Endothelial cell of umbilical vein (primary cell): ENCODE measurements around the gene PROX1. TPM values are rescaled to one million over a fixed set of nuclear protein-coding genes. Genes with fewer than 3 reads are reported as not detected.

Experiments
- BruUV-seq: library from RNA; stranded (reverse); fragments of 400-500 nt; replicated peaks from 2 replicates; lab custom pipeline; 2021; lab: Mats Ljungman, UMichigan
- CTCF ChIA-PET: fragments of 300-600, 350-600 bp; sonication (Branson Sonifier 250); formaldehyde crosslinking; loops from one replicate; lab custom pipeline; 2021; ENCODE audit warnings: antibody characterized with exemption, inconsistent platforms; lab: Charles Lee
- POLR2A ChIA-PET: fragments of 300-600, 350-600 bp; sonication (Branson Sonifier 250); formaldehyde crosslinking; loops from one replicate; lab custom pipeline; 2021; ENCODE audit warnings: antibody characterized with exemption, inconsistent platforms; lab: Charles Lee
- DNase-seq: peaks from one replicate; pipeline ENCODE4 v3.0.0-alpha.2; 2011; ENCODE audit warnings: low read depth, low spot score
- FAIRE-seq: peaks from 2 replicates; lab custom pipeline; 2011; peaks lifted over from hg19 to GRCh38; lab: Jason Lieb, UNC
- H2AFZ ChIP-seq: 2 replicates; pipeline ENCODE4 v1.6.0; 2012; ENCODE audit warnings: low read depth, low read length, control low read depth, inconsistent platforms
- H3K27ac ChIP-seq: 2 replicates; pipeline ENCODE4 v1.5.1; 2011; ENCODE audit warnings: low read depth, mild to moderate bottlenecking, control low read depth, low read length, moderate library complexity; ENCODE audit not compliant: insufficient read depth
- H3K27me3 ChIP-seq, 2 experiments: 2 replicates each; pipeline versions ENCODE4 v1.6.0 to v1.6.1; 2011; ENCODE audit warnings: low read length in 2 of 2, mixed read lengths in 1 of 2; ENCODE audit not compliant: control insufficient read depth in 2 of 2, insufficient read depth in 2 of 2
- H3K36me3 ChIP-seq, 2 experiments: 2 replicates in 1 of 2; 3 replicates in 1 of 2; pipeline ENCODE4 v1.5.1; 2011; ENCODE audit warnings: low read length in 2 of 2, mild to moderate bottlenecking in 1 of 2, moderate library complexity in 1 of 2; ENCODE audit not compliant: control insufficient read depth in 2 of 2, insufficient read depth in 2 of 2; ENCODE audit errors: extremely low read depth in 1 of 2
- H3K4me1 ChIP-seq: 3 replicates; pipeline ENCODE4 v1.5.1; 2011; ENCODE audit warnings: mild to moderate bottlenecking, low read length; ENCODE audit not compliant: control insufficient read depth, insufficient read depth; ENCODE audit errors: extremely low read depth
- H3K4me2 ChIP-seq: 2 replicates; pipeline ENCODE4 v1.6.1; 2011; ENCODE audit warnings: low read length, control low read depth, mixed read lengths; ENCODE audit not compliant: insufficient read depth
- H3K4me3 ChIP-seq, 3 experiments: fragments of 200-600 bp in 1 of 3; sonication (generic), shearing (Covaris generic) in 1 of 3; replicated peaks in 1 of 3; 2 replicates each; pipeline ENCODE4 v1.5.1; 2011 to 2016; ENCODE audit warnings: control low read depth in 3 of 3, low read length in 3 of 3, mild to moderate bottlenecking in 2 of 3, inconsistent platforms in 1 of 3, low read depth in 1 of 3, moderate library complexity in 1 of 3; ENCODE audit not compliant: insufficient read depth in 1 of 3
- H3K79me2 ChIP-seq: 2 replicates; pipeline ENCODE4 v1.6.0; 2012; ENCODE audit warnings: low read length, inconsistent platforms; ENCODE audit not compliant: control insufficient read depth, insufficient read depth
- H3K9ac ChIP-seq: replicated peaks from 2 replicates; pipeline ENCODE3; 2011; ENCODE audit warnings: low read length, control low read depth; ENCODE audit not compliant: insufficient read depth; ENCODE audit errors: extremely low read depth
- H3K9me1 ChIP-seq: replicated peaks from 3 replicates; pipeline ENCODE4 v1.6.0; 2011; ENCODE audit warnings: mild to moderate bottlenecking, low read length; ENCODE audit not compliant: control insufficient read depth, insufficient read depth; ENCODE audit errors: extremely low read depth
- H3K9me3 ChIP-seq: replicated peaks from 2 replicates; pipeline ENCODE4 v1.5.1; 2012; ENCODE audit warnings: low read length, inconsistent platforms; ENCODE audit not compliant: control insufficient read depth, insufficient read depth
- H4K20me1 ChIP-seq: replicated peaks from 2 replicates; pipeline ENCODE3; 2011; ENCODE audit warnings: mild to moderate bottlenecking, low read length; ENCODE audit not compliant: control insufficient read depth, insufficient read depth; ENCODE audit errors: extremely low read depth
- CTCF ChIP-seq, 2 donors: IDR thresholded peaks; 1 replicate in 1 of 2; 2 replicates in 1 of 2; pipeline ENCODE4 v1.5.1; 2011; ENCODE audit warnings: low read length in 2 of 2, mild to moderate bottlenecking in 2 of 2, moderate library complexity in 2 of 2, control low read depth in 1 of 2, inconsistent platforms in 1 of 2, low read depth in 1 of 2; ENCODE audit not compliant: insufficient read depth in 1 of 2; ENCODE audit errors: extremely low read depth in 1 of 2
- EZH2 ChIP-seq: IDR thresholded peaks from 2 replicates; pipeline ENCODE4 v1.6.1; 2012; ENCODE audit warnings: borderline replicate concordance, low read depth, mild to moderate bottlenecking, moderate library complexity, low read length, inconsistent platforms; ENCODE audit not compliant: severe bottlenecking
- FOS ChIP-seq: IDR thresholded peaks from 2 replicates; pipeline ENCODE4 v1.6.1; 2011; ENCODE audit warnings: mild to moderate bottlenecking, low read length, moderate library complexity, borderline replicate concordance; ENCODE audit not compliant: insufficient read depth
- GATA2 ChIP-seq: IDR thresholded peaks from 2 replicates; pipeline ENCODE4 v1.7.0; 2011; ENCODE audit warnings: low read depth, mild to moderate bottlenecking, moderate library complexity, mixed read lengths, low read length; ENCODE audit not compliant: insufficient read length, insufficient read depth
- JUN ChIP-seq: IDR thresholded peaks from 2 replicates; pipeline ENCODE4 v1.6.1; 2011; ENCODE audit warnings: borderline replicate concordance, low read depth; ENCODE audit not compliant: insufficient read length, insufficient read depth
- MAX ChIP-seq: IDR thresholded peaks from 2 replicates; pipeline ENCODE4 v1.6.1; 2011; ENCODE audit not compliant: insufficient read depth, insufficient read length
- MYC ChIP-seq: IDR thresholded peaks from one replicate; pipeline ENCODE4 v1.6.1; 2011; ENCODE audit warnings: mild to moderate bottlenecking, low read depth, low read length
- POLR2A ChIP-seq: IDR thresholded peaks from 2 replicates; pipeline ENCODE4 v1.6.1; 2012; ENCODE audit warnings: low read depth, mild to moderate bottlenecking, control low read depth, low read length
- POLR2AphosphoS5 ChIP-seq: IDR thresholded peaks from 2 replicates; pipeline ENCODE4 v1.6.1; 2012; ENCODE audit warnings: low read depth, mild to moderate bottlenecking, control low read depth, low read length, moderate library complexity; ENCODE audit not compliant: insufficient read depth
- dilution Hi-C: fragments of 300-500 bp; cut with MboI; formaldehyde crosslinking; loops from one replicate; pipeline ENCODE4 v1.15.0; 2019; ENCODE audit warnings: low sequenced_read_pairs; ENCODE audit not compliant: extremely low pct_ligation_motif_present
- intact Hi-C: fragments of 100-400 bp; cut with micrococcal nuclease; formaldehyde crosslinking; loops from one replicate; pipeline ENCODE4 v1.10.0; 2022
- polyA plus RNA-seq, 4 experiments: library from polyadenylated mRNA; depleted of rRNA in 3 of 4; stranded (reverse) in 3 of 4; unstranded in 1 of 4; fragments of >200 nt; gene quantifications; 2 replicates each; pipeline versions ENCODE4 v1.2.1 to v1.2.3, GENCODE V29; 2011 to 2012; ENCODE audit warnings: missing spikeins in 1 of 4
- total RNA-seq: library from RNA; stranded (reverse); gene quantifications from 2 replicates; pipeline ENCODE4 v1.2.3, GENCODE V29; 2021

The PROX1 gene
- total and polyA plus RNA-seq, 2 donors (not counting 3 experiments of a cell fraction or from before 2014, with no cell fraction given) = 2.2 to 4.0 TPM

GRCh38 chr1:213968146-213968825 is 19.5 kb upstream of the PROX1 start:
- no peak overlapping the region for H3K9ac ChIP-seq
- H3K9me3 ChIP-seq = no peaks in the 10 kb centered on the region
- no peak for TF ChIP-seq JUN
- no peak for TF ChIP-seq POLR2AphosphoS5
- no peak for TF ChIP-seq EZH2
- TF ChIP-seq MAX = no peak
- no peak for TF ChIP-seq MYC
- TF ChIP-seq CTCF (IDR thresholded peaks at IDR 0.05; ENCODE audit: extremely low read depth in 1 of 2, insufficient read depth in 1 of 2, low read depth in 1 of 2, low read length in 2 of 2) = no peak
- TF ChIP-seq GATA2 = no peak
- no peak for TF ChIP-seq POLR2A
- TF ChIP-seq FOS = no peak
- POLR2A ChIA-PET = no interaction called here
- H3K4me3 ChIP-seq = no peak overlapping the region
- no peaks in the 10 kb centered on the region for H3K9me1 ChIP-seq
- no peaks in the 10 kb centered on the region for H3K36me3 ChIP-seq
- DNase-seq = no peak
- H3K79me2 ChIP-seq = no peaks in the 10 kb centered on the region
- no peaks in the 10 kb centered on the region for H4K20me1 ChIP-seq
- H3K4me2 ChIP-seq = no peak overlapping the region
- dilution Hi-C loops = no loop called here
- H3K27ac ChIP-seq = no peak overlapping the region
- no TSS peak for BruUV-seq
- CTCF ChIA-PET = no interaction called here
- H3K4me1 ChIP-seq = peaks cover 9% of the 10 kb centered on the region
- intact Hi-C loops = no loop called here
- no peak for FAIRE-seq
- no peaks in the 10 kb centered on the region for H3K27me3 ChIP-seq
- H2AFZ ChIP-seq = no peak overlapping the region
